B cell (primary cell): ENCODE data around the gene TRAPPC1. TPM values are rescaled to one million over a fixed set of nuclear protein-coding genes. Genes with fewer than 3 reads are reported as not detected.

Experiments
- ATAC-seq: fragments of 200-7000 bp; cut with Tn5 transposase; one replicate; pipeline ENCODE4 v1.10.0; 2021; ENCODE audit warnings: low read depth, mild to moderate bottlenecking, moderate number of reproducible peaks, moderate library complexity
- CTCF ChIA-PET: fragments of 350-600 bp; sonication (Branson Sonifier 250); formaldehyde crosslinking; loops from one replicate; lab custom pipeline; 2021; ENCODE audit warnings: antibody characterized with exemption, inconsistent platforms; lab: Charles Lee
- POLR2A ChIA-PET: fragments of 350-600 bp; sonication (Branson Sonifier 250); formaldehyde crosslinking; loops from one replicate; lab custom pipeline; 2021; ENCODE audit warnings: antibody characterized with exemption; lab: Charles Lee
- DNase-seq: peaks from one replicate; pipeline ENCODE4 v3.0.0; 2013
- H2AFZ ChIP-seq: 2 replicates; pipeline ENCODE4 v1.6.1; 2012; ENCODE audit warnings: mild to moderate bottlenecking, low read depth, low read length; ENCODE audit not compliant: insufficient read depth, poor library complexity, severe bottlenecking
- H3K27ac ChIP-seq, 2 donors: 1 replicate in 1 of 2; 2 replicates in 1 of 2; pipeline ENCODE4 v1.5.1; 2012 to 2013; ENCODE audit warnings: low read length in 2 of 2, mild to moderate bottlenecking in 2 of 2, moderate library complexity in 1 of 2
- H3K27me3 ChIP-seq, 4 experiments: fragments of 200-600 bp in 1 of 4; sonication (generic) in 1 of 4; replicated peaks in 1 of 4; 1 replicate in 2 of 4; 2 replicates in 2 of 4; pipeline versions ENCODE4 v1.6.1 to v1.7.0; 2013 to 2016; ENCODE audit warnings: low read length in 3 of 4, mild to moderate bottlenecking in 2 of 4, mixed read lengths in 1 of 4, moderate library complexity in 1 of 4; ENCODE audit not compliant: insufficient read depth in 4 of 4, control insufficient read depth in 3 of 4; ENCODE audit errors: control extremely low read depth in 1 of 4
- H3K36me3 ChIP-seq, 2 experiments: replicated peaks in 1 of 2; 1 replicate in 1 of 2; 2 replicates in 1 of 2; pipeline versions ENCODE4 v1.6.1 to v1.7.1; 2013; ENCODE audit warnings: low read length in 1 of 2; ENCODE audit not compliant: insufficient read depth in 2 of 2, control insufficient read depth in 1 of 2; ENCODE audit errors: control extremely low read depth in 1 of 2, extremely low read depth in 1 of 2
- H3K4me1 ChIP-seq, 2 donors: fragments of 200-600 bp in 1 of 2; sonication (generic) in 1 of 2; 1 replicate in 1 of 2; 2 replicates in 1 of 2; pipeline versions ENCODE4 v1.5.1 to v1.6.1; 2013 to 2017; ENCODE audit warnings: low read length in 2 of 2; ENCODE audit not compliant: control insufficient read depth in 2 of 2, insufficient read depth in 2 of 2
- H3K4me2 ChIP-seq: replicated peaks from 2 replicates; pipeline ENCODE3; 2012; ENCODE audit warnings: mild to moderate bottlenecking, low read depth, low read length; ENCODE audit not compliant: poor library complexity, severe bottlenecking
- H3K4me3 ChIP-seq, 5 experiments: fragments of 200-600 bp in 1 of 5; sonication (generic) in 1 of 5; 1 replicate in 3 of 5; 2 replicates in 2 of 5; pipeline versions ENCODE4 v1.5.1 to v1.7.0; 2011 to 2016; ENCODE audit warnings: low read length in 4 of 5, mild to moderate bottlenecking in 4 of 5, low read depth in 2 of 5, control low read depth in 1 of 5, moderate library complexity in 1 of 5; ENCODE audit not compliant: insufficient read depth in 1 of 5; ENCODE audit errors: control extremely low read depth in 1 of 5, extremely low read depth in 1 of 5
- H3K79me2 ChIP-seq: fragments of 200-600 bp; sonication (generic); one replicate; pipeline ENCODE4 v1.6.0; 2016; ENCODE audit warnings: low read length; ENCODE audit not compliant: control insufficient read depth, insufficient read depth
- H3K9ac ChIP-seq: fragments of 200-600 bp; sonication (generic); 2 replicates; pipeline ENCODE4 v1.6.1; 2017; ENCODE audit warnings: mild to moderate bottlenecking, low read length, moderate library complexity
- H3K9me3 ChIP-seq, 3 donors: one replicate each; pipeline versions ENCODE4 v1.6.1 to v1.7.1; 2013; ENCODE audit warnings: low read length in 2 of 3; ENCODE audit not compliant: control insufficient read depth in 2 of 3, insufficient read depth in 1 of 3; ENCODE audit errors: control extremely low read depth in 1 of 3
- H4K20me1 ChIP-seq: 2 replicates; pipeline ENCODE4 v1.6.0; 2012; ENCODE audit warnings: mild to moderate bottlenecking, low read length; ENCODE audit not compliant: insufficient read depth, control insufficient read depth, poor library complexity, severe bottlenecking
- H3K27ac Mint-ChIP-seq: one replicate; pipeline ENCODE4 v1.8.0; 2021; ENCODE audit warnings: mixed read lengths
- H3K27me3 Mint-ChIP-seq: one replicate; pipeline ENCODE4 v1.8.0; 2021; ENCODE audit warnings: mixed read lengths
- H3K4me1 Mint-ChIP-seq: one replicate; pipeline ENCODE4 v1.8.0; 2021; ENCODE audit warnings: mixed read lengths
- H3K4me3 Mint-ChIP-seq: one replicate; pipeline ENCODE4 v1.8.0; 2021; ENCODE audit warnings: mixed read lengths
- H3K9me3 Mint-ChIP-seq: one replicate; pipeline ENCODE4 v1.8.0; 2022; ENCODE audit warnings: mixed read lengths; ENCODE audit not compliant: insufficient read depth
- EZH2 ChIP-seq: IDR thresholded peaks from 2 replicates; pipeline ENCODE4 v1.6.1; 2012; ENCODE audit warnings: borderline replicate concordance, low read depth, mild to moderate bottlenecking, moderate library complexity, low read length; ENCODE audit not compliant: insufficient read depth, poor library complexity, severe bottlenecking
- WGBS: methylation state at CpG from one replicate; pipeline ENCODE4 v1.1.5; 2013; ENCODE audit warnings: missing lambda C conversion rate; ENCODE audit not compliant: insufficient coverage; 5-methylcytosine and 5-hydroxymethylcytosine counted together
- intact Hi-C: fragments of 100-400 bp; cut with micrococcal nuclease; formaldehyde crosslinking; loops from one replicate; pipeline ENCODE4 v1.10.0; 2022
- polyA plus RNA-seq: library from polyadenylated mRNA; depleted of rRNA; stranded (reverse); fragments of >200 nt; gene quantifications from 2 replicates; pipeline ENCODE4 v1.2.3, GENCODE V29; 2012
- total RNA-seq, 2 donors: library from RNA; stranded (reverse); fragments of 120-200 nt in 1 of 2; gene quantifications; 1 replicate in 1 of 2; 2 replicates in 1 of 2; pipeline versions ENCODE4 v1.2.3 to v1.2.4, GENCODE V29; 2013 to 2022
- TF ChIP-seq, protein P1 (sequence below): fragments of 200-600 bp; IDR thresholded peaks from one replicate; pipeline ENCODE4 v1.8.0; 2022; ENCODE audit warnings: antibody characterized with exemption, mild to moderate bottlenecking

The TRAPPC1 gene
- total and polyA plus RNA-seq, 2 donors (not counting 1 experiment from before 2014, with no cell fraction given): 118 to 173 TPM

GRCh38 chr17:7883781-7884386, 47.9 kb downstream of the TRAPPC1 start:
- peak overlapping the region in 3 of 5 experiments; percentile 11 to 31 (median 21) for H3K4me3 ChIP-seq
- intact Hi-C loops: loop anchor here (10.0 kb wide), 1 partner anchor 139 kb away; no protein-coding TSS in a partner anchor

More at GRCh38 chr17:7883781-7884386, 47.9 kb downstream of the TRAPPC1 start:
- H3K79me2 ChIP-seq: peaks cover 20% of the 10 kb centered on the region
- no peaks in the 10 kb centered on the region for H3K9me3 ChIP-seq
- H3K9me3 Mint-ChIP-seq: no peaks in the 10 kb centered on the region
- no peaks in the 10 kb centered on the region for H3K27me3 Mint-ChIP-seq
- WGBS: no CpG with 5 or more reads among the region's 3 CpGs
- peak overlapping the region; percentile 43 for H2AFZ ChIP-seq
- H3K4me1 Mint-ChIP-seq: peaks cover 3% of the 10 kb centered on the region
- ChIA-PET CTCF (interaction anchor here (1.0 to 1.1 kb wide), 3 partner anchors 21 to 106 kb away, joined by 3 read pairs; partner anchors contain the start of gene NAA38), POLR2A (interaction anchor here (1.3 to 1.4 kb wide), 2 partner anchors 14 to 48 kb away, joined by 3 read pairs; partner anchors contain the start of genes CNTROB and TRAPPC1)
- H3K27ac ChIP-seq: no peak overlapping the region
- peak overlapping the region; percentile 70 for H3K4me3 Mint-ChIP-seq
- H3K36me3 ChIP-seq: no peaks in the 10 kb centered on the region
- H3K9ac ChIP-seq: peak overlapping the region; percentile 4
- H4K20me1 ChIP-seq: no peaks in the 10 kb centered on the region
- peaks cover 41 to 54% of the 10 kb centered on the region in 2 donors for H3K4me1 ChIP-seq
- H3K27me3 ChIP-seq: no peaks in the 10 kb centered on the region
- peak overlapping the region; percentile 50 for H3K27ac Mint-ChIP-seq
- peak overlapping the region; percentile 47 for H3K4me2 ChIP-seq
- TF ChIP-seq EZH2: no peak
- TF ChIP-seq, protein P1, sequence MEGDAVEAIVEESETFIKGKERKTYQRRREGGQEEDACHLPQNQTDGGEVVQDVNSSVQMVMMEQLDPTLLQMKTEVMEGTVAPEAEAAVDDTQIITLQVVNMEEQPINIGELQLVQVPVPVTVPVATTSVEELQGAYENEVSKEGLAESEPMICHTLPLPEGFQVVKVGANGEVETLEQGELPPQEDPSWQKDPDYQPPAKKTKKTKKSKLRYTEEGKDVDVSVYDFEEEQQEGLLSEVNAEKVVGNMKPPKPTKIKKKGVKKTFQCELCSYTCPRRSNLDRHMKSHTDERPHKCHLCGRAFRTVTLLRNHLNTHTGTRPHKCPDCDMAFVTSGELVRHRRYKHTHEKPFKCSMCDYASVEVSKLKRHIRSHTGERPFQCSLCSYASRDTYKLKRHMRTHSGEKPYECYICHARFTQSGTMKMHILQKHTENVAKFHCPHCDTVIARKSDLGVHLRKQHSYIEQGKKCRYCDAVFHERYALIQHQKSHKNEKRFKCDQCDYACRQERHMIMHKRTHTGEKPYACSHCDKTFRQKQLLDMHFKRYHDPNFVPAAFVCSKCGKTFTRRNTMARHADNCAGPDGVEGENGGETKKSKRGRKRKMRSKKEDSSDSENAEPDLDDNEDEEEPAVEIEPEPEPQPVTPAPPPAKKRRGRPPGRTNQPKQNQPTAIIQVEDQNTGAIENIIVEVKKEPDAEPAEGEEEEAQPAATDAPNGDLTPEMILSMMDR: no peak
- DNase-seq (peak; percentile 69), ATAC-seq (no peak)
